PC-3 (cell line): ENCODE results near the gene CTXND2. TPM values are rescaled to one million over a fixed set of nuclear protein-coding genes. Genes with fewer than 3 reads are reported as not detected.
"Not testable (repeated sequence)": the region's sequence is repeated elsewhere in the genome, so short reads cannot be mapped to it uniquely, and the experiment has no call there.

ENCODE experiments used
- ATAC-seq: fragments of 200-7000 bp; cut with Tn5 transposase; 2 replicates; pipeline ENCODE4 v1.9.1; 2020; ENCODE audit warnings: mild to moderate bottlenecking, moderate library complexity
- Bru-seq: library from RNA; stranded (reverse); fragments of 400-500 nt; gene quantifications from one replicate; lab custom pipeline; 2021; lab: Mats Ljungman, UMichigan
- BruChase-seq, 2 experiments: library from RNA; stranded (reverse); fragments of 400-500 nt; gene quantifications; one replicate each; lab custom pipeline; 2021; lab: Mats Ljungman, UMichigan
- BruUV-seq: library from RNA; stranded (reverse); fragments of 400-500 nt; replicated peaks from 2 replicates; lab custom pipeline; 2021; lab: Mats Ljungman, UMichigan
- CTCF ChIA-PET: fragments of 300-600 bp; sonication (Branson Sonifier 250); formaldehyde crosslinking; loops from one replicate; lab custom pipeline; 2022; ENCODE audit warnings: antibody characterized with exemption; lab: Charles Lee
- POLR2A ChIA-PET: fragments of 300-600 bp; sonication (Branson Sonifier 250); formaldehyde crosslinking; loops from one replicate; lab custom pipeline; 2022; ENCODE audit warnings: antibody characterized with exemption; ENCODE audit not compliant: unreplicated experiment; lab: Charles Lee
- DNase-seq: peaks from one replicate; pipeline ENCODE4 v3.0.0-alpha.2; 2015
- H2AFZ ChIP-seq: fragments of 300-600 bp; sonication (generic); 2 replicates; pipeline ENCODE4 v1.6.0; 2016; ENCODE audit warnings: antibody characterized with exemption, low read length
- H3F3A ChIP-seq: fragments of 300-600 bp; sonication (generic); one replicate; pipeline ENCODE4 v1.6.0; 2017; ENCODE audit warnings: antibody characterized with exemption, low read length, control low read depth, mild to moderate bottlenecking; ENCODE audit not compliant: unreplicated experiment
- H3K27ac ChIP-seq: fragments of 300-600 bp; sonication (generic); 2 replicates; pipeline ENCODE4 v1.5.1; 2016; ENCODE audit warnings: mild to moderate bottlenecking, low read length
- H3K27me3 ChIP-seq: fragments of 300-600 bp; sonication (generic); 2 replicates; pipeline ENCODE4 v1.6.1; 2016; ENCODE audit warnings: low read length, mixed read lengths
- H3K36me3 ChIP-seq: fragments of 300-600 bp; sonication (generic); 2 replicates; pipeline ENCODE4 v1.6.1; 2016; ENCODE audit warnings: low read depth, mixed run types, low read length, mixed read lengths
- H3K4me1 ChIP-seq: fragments of 300-600 bp; sonication (generic); 2 replicates; pipeline ENCODE4 v1.5.1; 2016; ENCODE audit warnings: low read length; ENCODE audit not compliant: insufficient read depth
- H3K4me2 ChIP-seq: fragments of 300-600 bp; sonication (generic); 2 replicates; pipeline ENCODE4 v1.6.0; 2016; ENCODE audit warnings: low read length
- H3K4me3 ChIP-seq: fragments of 300-600 bp; sonication (generic); 2 replicates; pipeline ENCODE4 v1.5.1; 2016; ENCODE audit warnings: mild to moderate bottlenecking, low read length, mixed read lengths
- H3K79me2 ChIP-seq: fragments of 300-600 bp; sonication (generic); 2 replicates; pipeline ENCODE4 v1.6.1; 2017; ENCODE audit warnings: low read length, mixed read lengths
- H3K9ac ChIP-seq: fragments of 300-600 bp; sonication (generic); 2 replicates; pipeline ENCODE4 v1.6.0; 2016; ENCODE audit warnings: mild to moderate bottlenecking, low read length
- H3K9me2 ChIP-seq: fragments of 300-600 bp; sonication (generic); replicated peaks from 2 replicates; pipeline ENCODE4 v1.6.1; 2016; ENCODE audit warnings: mixed run types, low read length, mixed read lengths
- H3K9me3 ChIP-seq: fragments of 300-600 bp; sonication (generic); 2 replicates; pipeline ENCODE4 v1.6.1; 2016; ENCODE audit warnings: low read length, mixed read lengths
- H4K20me1 ChIP-seq: fragments of 300-600 bp; sonication (generic); 2 replicates; pipeline ENCODE4 v1.6.1; 2016; ENCODE audit warnings: low read length, mixed read lengths
- CTCF ChIP-seq: fragments of 300-600 bp; sonication (generic); conservative IDR thresholded peaks from 2 replicates; pipeline ENCODE4 v1.5.1; 2017; ENCODE audit warnings: antibody characterized with exemption, low read depth, mild to moderate bottlenecking, low read length
- EZH2 ChIP-seq: fragments of 300-600 bp; sonication (generic); IDR thresholded peaks from one replicate; pipeline ENCODE4 v1.6.1; 2017; ENCODE audit warnings: antibody characterized with exemption, mild to moderate bottlenecking, low read length; ENCODE audit not compliant: unreplicated experiment
- EZH2phosphoT487 ChIP-seq: fragments of 300-600 bp; sonication (generic); IDR thresholded peaks from 2 replicates; pipeline ENCODE4 v1.6.1; 2018; ENCODE audit warnings: mild to moderate bottlenecking, antibody characterized with exemption, low read length, borderline replicate concordance
- intact Hi-C: fragments of 100-400 bp; cut with micrococcal nuclease; formaldehyde crosslinking; loops from 2 replicates; pipeline ENCODE4 v1.9.0; 2023
- long read RNA-seq: library from polyadenylated mRNA; unstranded; transcript quantifications from one replicate; pipeline ENCODE4 v2.0.0, GENCODE V29; 2021; ENCODE audit not compliant: unreplicated experiment
- total RNA-seq: library from RNA; depleted of rRNA; stranded (reverse); fragments of >200 nt; gene quantifications from 2 replicates; pipeline ENCODE4 v1.2.3, GENCODE V29; 2014; rRNA removed

The CTXND2 gene
- total RNA-seq: not detected in 2 replicates
- not detected for Bru-seq, nascent RNA
- BruChase-seq, experiment 1, labeled RNA remaining after a 6-hour chase: not detected
- percentile 2 among the genes with signal in this experiment for BruChase-seq, experiment 2, labeled RNA remaining after a 2-hour chase
- long read RNA-seq: 0 reads

GRCh38 chr1:150887018-150887417 lies at the start of gene CTXND2:
TSS of gene CTXND2 (plus strand) at chr1:150887136. CDS start at chr1:150912315, 25,179 bp downstream.
- Histone ChIP-seq H4K20me1 (no peaks in the 10 kb centered on the region), H3K27me3 (no peaks in the 10 kb centered on the region), H3K36me3 (no peaks in the 10 kb centered on the region), H3K9me2 (no peaks in the 10 kb centered on the region), H3K4me2 (no peak within 1 kb of the TSS), H3K9me3 (no peaks in the 10 kb centered on the region), H3K4me1 (0 out of 2 replicates have a peak, but pooled peaks cover 4% of the 10 kb centered on the region), H3K4me3 (no peak within 1 kb of the TSS), H3K27ac (no peak within 1 kb of the TSS), H2AFZ (no peak within 1 kb of the TSS), H3K9ac (no peak within 1 kb of the TSS), H3K79me2 (no peaks in the 10 kb centered on the region), H3F3A (no peaks in the 10 kb centered on the region)
- BruUV-seq: no TSS peak
- ChIA-PET CTCF (no interaction called here), POLR2A (no interaction called here)
- TF ChIP-seq CTCF (no peak), EZH2phosphoT487 (no peak), EZH2 (no peak)
- DNase-seq (peak; percentile 20), ATAC-seq (no peak)
- intact Hi-C loops: no loop called here

- H3F3A ChIP-seq, H3K36me3 ChIP-seq, H3K9me2 ChIP-seq, POLR2A ChIA-PET, H3K9me3 ChIP-seq, H3K9ac ChIP-seq, DNase-seq, H3K27ac ChIP-seq, H3K27me3 ChIP-seq, BruUV-seq, H3K4me3 ChIP-seq, H3K4me2 ChIP-seq, ATAC-seq, H3K4me1 ChIP-seq, intact Hi-C loops, H3K79me2 ChIP-seq, H2AFZ ChIP-seq, H4K20me1 ChIP-seq, CTCF ChIA-PET: not testable (repeated sequence)
Observed at GRCh38 chr1:150840850-150841249, 46.1 kb upstream of the CTXND2 start.

- H3K9me2 ChIP-seq: no peaks in the 10 kb centered on the region
- no peak overlapping the region for H3K27ac ChIP-seq
- TF ChIP-seq CTCF (no peak), EZH2phosphoT487 (no peak)
- H3K4me2 ChIP-seq: no peak overlapping the region
- no peaks in the 10 kb centered on the region for H3K27me3 ChIP-seq
- no peak for DNase-seq
- no peaks in the 10 kb centered on the region for H4K20me1 ChIP-seq
- no peaks in the 10 kb centered on the region for H3F3A ChIP-seq
- H3K4me1 ChIP-seq: no peaks in the 10 kb centered on the region
- no TSS peak for BruUV-seq
- no peak overlapping the region for H2AFZ ChIP-seq
- H3K4me3 ChIP-seq: no peak overlapping the region
- H3K79me2 ChIP-seq: no peaks in the 10 kb centered on the region
- no peaks in the 10 kb centered on the region for H3K9me3 ChIP-seq
- H3K36me3 ChIP-seq: no peaks in the 10 kb centered on the region; the same call in 1 of the 2 replicates
- intact Hi-C loops: no loop called here
- ChIA-PET CTCF (no interaction called here), POLR2A (no interaction called here)
- no peak overlapping the region for H3K9ac ChIP-seq
- ATAC-seq: no peak
Observed at GRCh38 chr1:150841626-150842025, 45.3 kb upstream of the CTXND2 start.
